ENCODE results near the gene DIRAS1.
"Not testable (repeated sequence)": the region's sequence is repeated elsewhere in the genome, so short reads cannot be mapped to it uniquely, and the experiment has no call there.

The DIRAS1 gene

GRCh38 chr19:2726160-2726855, 5.1 kb upstream of the DIRAS1 start:
- no peak for DNase-seq

GRCh38 chr19:2724148-2724557, 3.0 kb upstream of the DIRAS1 start:
- DNase-seq: no peak

DNA sequence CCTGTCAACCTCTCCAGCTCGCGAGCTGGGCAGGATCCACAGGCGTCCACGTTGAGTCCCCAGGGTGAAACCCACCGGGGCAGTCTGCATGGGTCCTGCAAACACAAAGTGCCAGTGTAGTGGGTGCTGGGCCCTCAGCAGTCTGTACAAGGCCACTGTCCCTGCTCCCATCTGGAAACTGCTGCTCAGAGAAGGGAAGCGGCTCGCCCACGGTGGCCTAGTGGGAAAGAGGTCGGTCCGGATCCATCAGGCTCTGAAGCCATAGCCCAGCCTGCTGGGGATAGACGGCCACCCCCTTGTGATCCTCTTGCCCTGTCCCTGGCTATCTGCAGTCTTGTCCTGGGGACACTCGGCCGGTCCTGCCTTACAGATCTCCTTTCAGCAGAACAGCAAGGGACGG, 2.6 kb upstream of the DIRAS1 start:
- DNase-seq: no peak

- DNase-seq: no peak
Measured at GRCh38 chr19:2723345-2723715, 2.2 kb upstream of the DIRAS1 start.

DNA sequence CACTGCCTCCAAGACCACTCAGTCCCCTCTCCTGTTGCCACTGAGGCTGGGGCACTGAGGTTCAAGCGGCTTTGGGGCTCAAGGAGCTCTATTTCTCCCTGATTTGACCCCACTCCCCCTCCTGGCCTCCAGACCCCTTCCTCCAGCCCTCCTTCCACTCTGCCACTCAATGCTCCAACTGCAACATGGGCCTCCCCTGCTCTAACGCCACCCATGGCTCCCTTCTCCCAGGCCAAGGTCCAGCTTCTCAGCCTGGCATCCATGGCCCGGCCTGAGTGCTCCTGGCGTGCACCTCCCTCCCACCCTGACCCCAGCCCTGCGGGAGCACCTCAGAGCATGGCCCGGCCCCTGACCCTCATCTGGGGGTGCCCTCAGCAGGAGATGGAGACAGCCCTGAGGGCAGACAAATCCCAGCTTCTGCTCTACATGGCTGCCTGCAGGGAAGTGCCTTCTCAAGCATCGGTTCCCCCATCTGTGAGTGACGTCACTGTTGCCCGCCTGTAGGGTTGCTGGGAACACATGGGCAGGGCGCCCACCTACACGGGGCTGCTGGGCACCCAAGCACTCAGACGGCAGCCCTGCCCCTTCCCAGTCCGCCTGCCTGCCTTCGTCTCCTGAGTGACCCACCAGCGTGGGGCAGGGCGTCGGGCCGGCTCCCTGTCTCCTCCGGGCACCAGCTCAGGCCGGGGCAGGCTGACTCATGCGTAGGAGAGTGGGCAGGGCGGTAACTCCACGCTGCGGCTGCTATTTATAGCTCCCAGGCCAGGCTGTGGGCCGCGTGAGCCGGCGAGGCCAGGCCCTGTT, 1.6 kb upstream of the DIRAS1 start:
- DNase-seq: no peak

- no peak for DNase-seq
Measured at GRCh38 chr19:2721570-2722540, 683 bp upstream of the DIRAS1 start.

DNA sequence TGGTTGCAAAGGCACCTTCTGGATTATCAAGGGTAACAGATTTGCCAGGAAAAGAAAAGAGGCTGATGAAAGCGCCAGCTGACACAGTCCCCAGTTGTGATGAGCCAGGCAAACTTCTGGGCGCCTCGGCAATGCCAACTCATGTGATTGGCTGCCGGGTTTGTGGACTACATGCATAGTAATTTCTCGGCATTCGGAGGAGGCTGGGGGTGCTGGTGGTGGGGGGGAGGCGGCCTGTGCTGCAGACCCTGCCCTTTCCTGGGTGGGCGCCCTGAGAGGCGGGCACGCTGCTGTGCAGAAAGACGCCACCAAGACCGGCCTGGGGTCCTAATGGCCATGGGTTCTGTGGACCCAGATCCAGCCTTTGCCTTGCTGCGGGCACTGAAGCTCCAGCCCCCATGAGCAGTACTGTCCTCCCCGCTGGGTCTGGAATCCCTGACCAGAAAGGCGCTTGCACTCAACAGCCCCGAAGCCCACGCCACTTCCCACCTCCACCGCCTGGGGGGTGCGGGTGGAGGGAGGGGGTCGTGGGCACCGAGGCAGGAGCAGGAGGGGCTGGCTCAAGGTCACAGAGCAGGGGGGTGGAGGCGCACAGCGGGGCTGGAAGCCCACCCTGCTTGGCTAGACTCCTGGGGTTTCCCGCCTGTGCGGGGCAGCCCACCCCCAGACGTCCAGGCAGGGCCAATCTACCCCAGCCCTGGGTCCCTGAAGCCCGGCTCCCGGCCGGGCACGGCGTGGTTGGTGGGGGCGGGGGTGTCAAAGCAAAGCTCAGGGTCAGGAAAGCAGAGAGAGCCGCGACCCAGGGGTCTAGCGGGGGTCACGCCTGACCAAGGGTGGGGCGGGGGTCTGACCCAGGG, 1.0 kb downstream of the DIRAS1 start:
- no peak for DNase-seq

DNA sequence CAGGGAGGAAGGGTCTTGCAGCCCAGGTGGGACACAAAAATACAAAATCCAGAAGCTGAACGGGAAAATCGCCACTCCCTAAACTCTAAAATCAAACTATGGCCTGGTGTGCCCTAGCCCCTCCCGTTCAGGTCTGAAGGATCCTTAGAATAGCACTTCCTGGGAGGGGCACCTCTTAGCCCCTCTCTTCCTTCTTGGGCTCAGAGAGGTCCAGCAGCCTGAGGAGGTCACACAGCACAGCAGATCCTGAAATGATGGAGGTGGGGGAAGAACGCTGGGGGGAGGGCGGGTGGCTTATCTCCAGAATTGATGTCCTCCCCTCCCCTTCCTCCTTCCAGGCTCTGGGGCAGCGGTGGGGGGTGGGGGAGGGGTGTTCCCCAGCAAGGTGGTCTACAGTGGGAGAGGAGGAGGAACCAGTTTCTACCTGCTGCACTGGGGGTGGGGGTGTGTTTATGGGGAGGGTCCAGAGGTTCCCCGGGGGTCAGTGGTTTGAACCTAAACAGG, 1.9 kb downstream of the DIRAS1 start:
- no peak for DNase-seq

DNA sequence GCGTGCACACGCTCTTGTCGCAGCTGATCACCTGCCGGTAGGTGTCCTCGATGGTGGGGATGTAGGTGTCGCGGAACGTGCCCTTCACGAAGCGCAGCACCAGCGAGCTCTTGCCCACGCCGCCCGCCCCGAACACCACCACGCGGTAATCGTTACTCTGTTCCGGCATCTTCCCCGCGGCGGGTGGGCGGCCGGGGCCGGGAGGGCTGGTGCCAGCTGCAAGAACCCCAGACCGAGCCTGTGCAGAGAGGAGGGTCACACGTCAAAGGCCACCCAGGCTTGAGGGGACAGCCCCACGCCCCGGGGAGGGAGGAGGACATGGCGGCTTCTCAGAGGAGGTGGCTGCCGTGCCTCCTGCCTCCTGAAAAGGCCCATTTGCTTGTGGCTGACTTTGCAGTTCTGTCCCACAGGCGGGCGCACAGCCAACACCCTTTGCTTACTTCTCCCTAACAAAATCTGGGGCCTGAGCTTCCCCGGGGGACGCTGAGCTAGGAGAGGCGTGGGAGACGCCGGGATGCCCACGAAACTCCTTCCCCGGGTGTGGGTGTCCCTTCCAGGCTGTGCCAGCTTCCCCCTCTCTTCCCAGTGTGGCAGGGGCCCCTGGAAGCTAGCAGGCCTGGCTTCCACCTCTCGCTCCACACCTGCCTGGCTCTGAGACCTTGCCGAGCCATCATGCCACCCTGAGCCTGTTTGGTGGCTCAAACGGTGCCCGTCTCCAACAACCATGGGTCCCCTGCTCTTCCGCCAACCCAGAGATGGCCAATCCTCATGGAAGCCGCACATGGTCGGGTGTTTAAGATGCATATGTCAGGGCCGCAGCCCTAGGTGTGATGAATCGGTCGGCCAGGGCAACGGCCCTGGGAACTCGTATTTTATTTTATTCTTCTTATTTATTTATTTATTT, 3.3 kb downstream of the DIRAS1 start:
- no peak for DNase-seq

DNA sequence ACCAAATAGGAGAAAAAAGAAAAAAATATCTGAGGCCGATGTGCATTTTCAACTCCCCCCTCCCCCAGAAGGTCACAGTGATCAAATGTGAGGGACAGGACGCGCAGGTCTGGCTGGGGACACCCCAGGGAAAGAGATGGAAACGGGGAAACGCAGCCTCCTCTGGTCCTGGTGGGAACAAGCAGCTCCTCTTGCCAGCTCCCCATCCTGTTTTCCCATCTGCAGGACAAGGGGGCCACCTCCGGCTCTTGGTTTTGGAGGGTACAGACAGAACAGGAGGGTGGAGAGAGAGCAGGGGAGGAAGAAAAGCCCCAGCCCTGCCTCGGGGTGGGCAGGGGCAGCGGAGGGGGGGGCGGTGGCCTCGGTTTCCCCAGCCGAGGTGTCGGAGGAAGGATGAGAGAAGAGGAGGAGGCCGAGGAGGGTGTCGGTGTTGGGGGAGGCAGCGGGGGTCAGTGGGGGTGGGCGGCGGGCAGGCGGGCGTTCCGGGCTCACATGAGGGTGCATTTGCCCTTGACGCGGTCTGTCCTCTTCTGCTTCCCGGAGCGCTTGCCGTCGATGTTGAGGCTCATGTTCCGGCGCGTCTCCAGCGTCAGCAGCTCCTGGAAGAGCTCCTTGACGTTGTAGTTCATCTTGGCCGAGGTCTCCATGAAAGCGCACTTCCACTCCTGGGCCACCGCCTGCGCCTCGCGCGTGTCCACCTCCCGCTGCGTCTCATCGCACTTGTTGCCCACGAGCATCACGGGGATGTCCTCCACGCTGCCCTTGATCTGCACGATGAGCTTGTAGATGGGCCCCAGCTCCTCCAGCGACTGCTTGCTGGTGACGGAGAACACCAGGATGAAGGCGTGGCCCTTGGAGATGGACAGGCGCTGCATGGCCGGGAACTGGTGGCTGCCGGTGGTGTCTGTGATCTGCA, 4.2 kb downstream of the DIRAS1 start:
- DNase-seq: no peak

DNA sequence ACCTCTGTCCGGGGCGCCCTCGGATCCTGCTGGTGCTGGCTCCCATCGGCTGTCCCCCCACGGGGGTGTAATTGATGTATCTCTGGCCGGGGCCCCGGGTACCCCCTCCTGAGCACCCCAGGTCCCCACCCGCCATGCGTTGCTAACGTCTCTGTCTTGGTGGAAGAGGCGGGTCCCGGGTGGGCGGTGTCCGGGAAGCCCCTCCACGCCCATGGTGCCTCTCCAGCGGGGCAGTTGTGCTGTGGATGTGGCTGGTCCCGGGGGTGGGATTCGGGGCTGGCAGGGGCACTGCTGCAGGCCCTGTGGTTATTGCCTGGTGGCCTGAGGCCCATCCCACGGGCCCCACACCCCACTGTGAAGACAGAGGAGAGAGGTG, 4.9 kb downstream of the DIRAS1 start:
- no peak for DNase-seq

- DNase-seq: no peak
Measured at GRCh38 chr19:2715470-2716274, 5.5 kb downstream of the DIRAS1 start.

DNA sequence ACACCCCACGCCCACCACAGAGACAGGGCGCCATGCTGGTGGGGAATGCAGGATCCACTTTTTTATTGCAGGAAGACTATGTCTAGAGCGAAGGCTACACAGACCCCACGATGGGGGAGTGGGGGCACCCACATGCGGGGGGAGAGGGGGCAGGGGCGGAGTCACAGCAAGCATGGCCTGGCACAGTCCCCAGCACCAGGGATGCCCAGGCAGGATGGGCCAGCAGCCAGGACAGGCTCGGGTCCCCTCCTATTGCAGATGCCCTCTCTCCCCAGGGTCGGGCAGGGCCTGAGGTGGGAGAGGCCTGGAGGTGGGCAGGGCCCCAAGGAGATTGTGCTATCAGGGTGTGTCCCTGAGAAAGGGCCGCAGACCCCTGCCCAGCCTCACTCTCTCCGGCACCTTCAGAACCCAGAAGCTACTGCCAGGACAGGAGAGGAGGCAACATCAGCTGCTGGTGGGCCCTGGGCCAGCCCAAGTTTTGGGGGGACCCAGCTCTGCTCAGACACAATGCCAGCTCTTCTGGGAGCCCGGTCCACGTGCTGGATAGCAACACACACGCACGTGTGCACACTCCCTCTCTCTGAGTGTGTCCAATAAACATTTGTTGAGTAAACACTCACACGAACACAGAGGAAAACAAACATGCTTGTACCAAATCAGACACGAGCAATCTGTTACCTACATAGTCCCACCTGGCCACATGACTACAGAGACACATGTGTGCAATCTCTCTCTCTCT, 6.5 kb downstream of the DIRAS1 start:
- no peak for DNase-seq

DNA sequence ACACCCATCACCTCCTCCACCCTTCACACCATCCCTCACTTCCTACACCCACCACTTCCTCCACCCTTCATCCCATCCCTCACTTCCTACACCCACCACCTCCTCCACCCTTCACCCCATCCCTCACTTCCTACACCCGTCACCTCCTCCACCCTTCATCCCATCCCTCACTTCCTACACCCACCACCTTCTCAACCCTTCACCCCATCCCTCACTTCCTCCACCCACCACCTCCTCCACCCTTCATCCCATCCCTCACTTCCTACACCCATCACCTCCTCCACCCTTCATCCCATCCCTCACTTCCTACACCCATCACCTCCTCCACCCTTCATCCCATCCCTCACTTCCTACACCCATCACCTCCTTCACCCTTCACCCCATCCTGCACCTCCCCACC, 7.1 kb downstream of the DIRAS1 start:
- not testable (repeated sequence) for DNase-seq

DNA sequence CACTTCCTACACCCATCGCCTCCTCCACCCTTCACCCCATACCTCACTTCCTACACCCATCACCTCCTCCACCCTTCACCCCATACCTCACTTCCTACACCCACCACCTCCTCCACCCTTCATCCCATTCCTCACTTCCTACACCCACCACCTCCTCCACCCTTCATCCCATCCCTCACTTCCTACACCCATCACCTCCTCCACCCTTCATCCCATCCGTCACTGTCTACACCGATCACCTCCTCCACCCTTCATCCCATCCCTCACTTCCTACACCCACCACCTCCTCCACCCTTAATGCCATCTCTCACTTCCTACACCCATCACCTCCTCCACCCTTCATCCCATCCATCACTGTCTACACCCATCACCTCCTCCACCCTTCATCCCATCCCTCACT, 8.0 kb downstream of the DIRAS1 start:
- DNase-seq: not testable (repeated sequence)

GRCh38 chr19:2711875-2712205, 9.3 kb downstream of the DIRAS1 start:
- no peak for DNase-seq

GRCh38 chr19:2711172-2711874, 9.8 kb downstream of the DIRAS1 start:
- no peak for DNase-seq

- no peak for DNase-seq
Measured at GRCh38 chr19:2706251-2706650, 14.9 kb downstream of the DIRAS1 start.

Measured in CD4-positive, alpha-beta T cell treated with Interleukin-1 beta for 1 hour (primary cell).